HEK293 (cell line): ENCODE results near the gene S100A10.

Source experiments
- CTCF ChIA-PET: fragments of 350-600 bp; formaldehyde crosslinking; extraction: SDS; loops from one replicate; lab custom pipeline; 2021; ENCODE audit warnings: antibody characterized with exemption; lab: Yijun Ruan, JAX
- POLR2A ChIA-PET: fragments of 300-600 bp; formaldehyde crosslinking; extraction: SDS; loops from one replicate; lab custom pipeline; 2020; ENCODE audit warnings: antibody characterized with exemption, inconsistent platforms; lab: Yijun Ruan, JAX
- H3K27ac ChIP-seq: fragments of 200-500 bp; sonication (Bioruptor generic); 2 replicates; pipeline ENCODE4 v1.5.1; 2014; ENCODE audit warnings: low read depth, low read length, control low read depth, inconsistent platforms; ENCODE audit errors: extremely low read depth
- H3K36me3 ChIP-seq, 2 experiments: fragments of 200-500 bp in 1 of 2; sonication (Bioruptor generic) in 1 of 2; 1 replicate in 1 of 2; 2 replicates in 1 of 2; pipeline ENCODE4 v1.5.1; 2014 to 2017; ENCODE audit warnings: inconsistent platforms in 2 of 2, low read length in 2 of 2; ENCODE audit not compliant: control insufficient read depth in 2 of 2, insufficient read depth in 1 of 2
- H3K4me1 ChIP-seq: fragments of 200-500 bp; sonication (Bioruptor generic); 2 replicates; pipeline ENCODE4 v1.5.1; 2014; ENCODE audit warnings: mild to moderate bottlenecking, low read length, inconsistent platforms; ENCODE audit not compliant: control insufficient read depth, insufficient read depth
- H3K4me3 ChIP-seq: 2 replicates; pipeline ENCODE4 v1.5.1; 2011; ENCODE audit warnings: low read depth, mild to moderate bottlenecking, control low read depth, low read length, moderate library complexity
- H3K9me3 ChIP-seq: fragments of 200-500 bp; sonication (Bioruptor generic); 2 replicates; pipeline ENCODE4 v1.5.1; 2014; ENCODE audit warnings: low read depth, low read length, inconsistent platforms; ENCODE audit not compliant: control insufficient read depth, insufficient read depth
- BCL11B ChIP-seq: fragments of 450-650 bp; formaldehyde crosslinking; IDR thresholded peaks from 2 replicates; pipeline ENCODE4 v1.5.1; 2016; ENCODE audit warnings: low read depth, missing biosample characterization, missing genetic modification characterization
- PRDM6 ChIP-seq: fragments of 450-650 bp; formaldehyde crosslinking; IDR thresholded peaks from 2 replicates; pipeline ENCODE4 v1.5.1; 2017; ENCODE audit warnings: missing biosample characterization, missing genetic modification characterization
- SETDB1 ChIP-seq: IDR thresholded peaks from one replicate; pipeline ENCODE4 v1.6.1; 2017; ENCODE audit warnings: mild to moderate bottlenecking, low read length, moderate library complexity, mixed read lengths; ENCODE audit not compliant: insufficient read length
- ZEB2 ChIP-seq: fragments of 450-650 bp; formaldehyde crosslinking; IDR thresholded peaks from 2 replicates; pipeline ENCODE4 v1.5.1; 2016; ENCODE audit warnings: missing biosample characterization, missing genetic modification characterization
- ZNF155 ChIP-seq: fragments of 450-650 bp; formaldehyde crosslinking; IDR thresholded peaks from 2 replicates; pipeline ENCODE4 v1.5.1; 2016; ENCODE audit warnings: missing biosample characterization, missing genetic modification characterization
- ZNF16 ChIP-seq: fragments of 450-650 bp; formaldehyde crosslinking; IDR thresholded peaks from 2 replicates; pipeline ENCODE4 v1.5.1; 2016; ENCODE audit warnings: low read depth, missing biosample characterization, missing genetic modification characterization
- ZNF18 ChIP-seq: fragments of 450-650 bp; formaldehyde crosslinking; IDR thresholded peaks from 2 replicates; pipeline ENCODE4 v1.5.1; 2016; ENCODE audit warnings: missing biosample characterization, missing genetic modification characterization
- ZNF19 ChIP-seq: fragments of 450-650 bp; formaldehyde crosslinking; IDR thresholded peaks from 2 replicates; pipeline ENCODE4; 2016; ENCODE audit warnings: missing biosample characterization, missing genetic modification characterization, low read depth
- ZNF23 ChIP-seq: fragments of 450-650 bp; formaldehyde crosslinking; IDR thresholded peaks from 2 replicates; pipeline ENCODE4 v1.5.1; 2016; ENCODE audit warnings: missing biosample characterization, missing genetic modification characterization, borderline replicate concordance
- ZNF362 ChIP-seq: fragments of 450-650 bp; formaldehyde crosslinking; IDR thresholded peaks from 2 replicates; pipeline ENCODE4 v1.5.1; 2016; ENCODE audit warnings: missing biosample characterization, missing genetic modification characterization
- ZNF416 ChIP-seq: fragments of 450-650 bp; formaldehyde crosslinking; IDR thresholded peaks from 2 replicates; pipeline ENCODE4 v1.5.1; 2016; ENCODE audit warnings: missing biosample characterization, missing genetic modification characterization
- ZNF510 ChIP-seq: fragments of 450-650 bp; formaldehyde crosslinking; IDR thresholded peaks from 2 replicates; pipeline ENCODE4 v1.5.1; 2018; ENCODE audit warnings: mild to moderate bottlenecking, missing genetic modification characterization, missing biosample characterization; ENCODE audit not compliant: insufficient replicate concordance
- ZNF548 ChIP-seq: fragments of 450-650 bp; formaldehyde crosslinking; IDR thresholded peaks from 2 replicates; pipeline ENCODE4 v1.5.1; 2016; ENCODE audit warnings: missing biosample characterization, missing genetic modification characterization
- ZNF629 ChIP-seq: fragments of 450-650 bp; formaldehyde crosslinking; IDR thresholded peaks from 2 replicates; pipeline ENCODE4 v1.5.1; 2017; ENCODE audit warnings: missing biosample characterization, missing genetic modification characterization
- ZNF658 ChIP-seq: fragments of 450-650 bp; formaldehyde crosslinking; IDR thresholded peaks from 2 replicates; pipeline ENCODE4; 2016; ENCODE audit warnings: missing biosample characterization, missing genetic modification characterization
- ZNF664 ChIP-seq: fragments of 450-650 bp; formaldehyde crosslinking; IDR thresholded peaks from 2 replicates; pipeline ENCODE4 v1.5.1; 2016; ENCODE audit warnings: missing biosample characterization, missing genetic modification characterization
- ZNF677 ChIP-seq: fragments of 450-650 bp; IDR thresholded peaks from 2 replicates; pipeline ENCODE4 v1.5.0; 2018; ENCODE audit warnings: missing biosample characterization, mild to moderate bottlenecking, missing genetic modification characterization, moderate library complexity
- ZNF776 ChIP-seq: fragments of 450-650 bp; formaldehyde crosslinking; IDR thresholded peaks from 2 replicates; pipeline ENCODE4 v1.5.0; 2017; ENCODE audit warnings: missing biosample characterization, missing genetic modification characterization, borderline replicate concordance
- ZNF837 ChIP-seq: fragments of 450-650 bp; formaldehyde crosslinking; IDR thresholded peaks from 2 replicates; pipeline ENCODE4 v1.5.1; 2016; ENCODE audit warnings: missing biosample characterization, missing genetic modification characterization
- ZNF843 ChIP-seq: fragments of 450-650 bp; formaldehyde crosslinking; IDR thresholded peaks from 2 replicates; pipeline ENCODE4 v1.5.1; 2016; ENCODE audit warnings: missing biosample characterization, missing genetic modification characterization
- ZSCAN18 ChIP-seq: fragments of 450-650 bp; formaldehyde crosslinking; IDR thresholded peaks from 2 replicates; pipeline ENCODE4 v1.5.1; 2016; ENCODE audit warnings: missing biosample characterization, missing genetic modification characterization
- TF ChIP-seq, protein P1 (sequence below): fragments of 450-650 bp; formaldehyde crosslinking; IDR thresholded peaks from 2 replicates; pipeline ENCODE4 v1.5.1; 2016; ENCODE audit warnings: missing biosample characterization, missing genetic modification characterization, borderline replicate concordance
- TF ChIP-seq, protein P2 (sequence below): fragments of 450-650 bp; formaldehyde crosslinking; IDR thresholded peaks from 2 replicates; pipeline ENCODE4 v1.5.1; 2016; ENCODE audit warnings: missing biosample characterization, missing genetic modification characterization
- TF ChIP-seq, protein P3 (sequence below): fragments of 450-650 bp; formaldehyde crosslinking; optimal IDR thresholded peaks from 2 replicates; pipeline ENCODE3; 2016; ENCODE audit warnings: missing biosample characterization, mild to moderate bottlenecking, missing genetic modification characterization

The S100A10 gene

DNA sequence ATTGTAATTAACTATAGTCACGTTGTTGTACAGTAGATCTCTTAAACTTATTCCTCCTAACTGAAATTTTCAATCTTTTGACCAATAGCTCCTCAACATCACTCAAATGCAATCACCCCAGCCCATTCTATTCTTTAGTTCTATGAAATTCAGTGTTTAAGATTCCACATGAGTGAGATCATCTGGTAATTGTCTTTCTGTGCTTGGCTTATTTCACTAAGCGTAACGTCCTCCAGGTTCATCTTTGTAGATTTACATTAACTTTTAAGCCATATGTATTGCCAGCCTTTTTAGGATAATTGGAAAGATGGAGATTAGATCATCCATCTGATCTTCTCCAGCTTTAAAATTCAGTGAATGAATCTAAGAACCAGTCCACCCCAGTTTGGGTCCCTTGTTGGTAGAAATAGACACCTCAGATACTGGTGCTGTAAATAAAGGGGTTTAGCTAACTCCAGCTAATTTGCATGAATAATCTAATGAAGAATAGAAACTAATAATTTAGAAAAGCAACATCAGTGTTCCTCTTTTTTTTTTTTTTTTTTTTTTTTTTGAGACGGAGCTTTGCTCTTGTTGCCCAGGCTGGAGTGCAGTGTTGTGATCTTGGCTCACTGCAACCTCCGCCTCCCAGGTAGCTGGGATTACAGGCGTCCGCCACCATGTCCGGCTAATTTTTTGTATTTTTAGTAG, 7.0 kb downstream of the S100A10 start:
- ChIA-PET POLR2A (interaction anchor here (0.7 to 1.0 kb wide), 3 partner anchors 14 to 705 kb away, joined by 3 to 6 read pairs (median 4); no protein-coding TSS in a partner anchor), CTCF (interaction anchor here (0.8 to 9.3 kb wide), 6 partner anchors 10 to 52 kb away, joined by 3 to 131 read pairs (median 11); no protein-coding TSS in a partner anchor)
- Histone ChIP-seq H3K36me3 (peaks cover 18 to 46% of the 10 kb centered on the region in 2 experiments; a peak in 2 of 3 replicates), H3K27ac (no peak overlapping the region), H3K4me1 (peaks cover 36% of the 10 kb centered on the region), H3K4me3 (no peak overlapping the region), H3K9me3 (no peaks in the 10 kb centered on the region)
- TF ChIP-seq ZNF837, result no peak
- TF ChIP-seq ZNF510 (tag by site-specific recombination), result no peak
- no peak for TF ChIP-seq ZNF658
- no peak for TF ChIP-seq ZNF18 (tag by site-specific recombination)
- no peak for TF ChIP-seq ZNF629 (tag by site-specific recombination)
- TF ChIP-seq, protein P1, sequence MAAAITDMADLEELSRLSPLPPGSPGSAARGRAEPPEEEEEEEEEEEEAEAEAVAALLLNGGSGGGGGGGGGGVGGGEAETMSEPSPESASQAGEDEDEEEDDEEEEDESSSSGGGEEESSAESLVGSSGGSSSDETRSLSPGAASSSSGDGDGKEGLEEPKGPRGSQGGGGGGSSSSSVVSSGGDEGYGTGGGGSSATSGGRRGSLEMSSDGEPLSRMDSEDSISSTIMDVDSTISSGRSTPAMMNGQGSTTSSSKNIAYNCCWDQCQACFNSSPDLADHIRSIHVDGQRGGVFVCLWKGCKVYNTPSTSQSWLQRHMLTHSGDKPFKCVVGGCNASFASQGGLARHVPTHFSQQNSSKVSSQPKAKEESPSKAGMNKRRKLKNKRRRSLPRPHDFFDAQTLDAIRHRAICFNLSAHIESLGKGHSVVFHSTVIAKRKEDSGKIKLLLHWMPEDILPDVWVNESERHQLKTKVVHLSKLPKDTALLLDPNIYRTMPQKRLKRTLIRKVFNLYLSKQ (tag by site-specific recombination), result no peak
- no peak for TF ChIP-seq ZSCAN18 (tag by site-specific recombination)
- TF ChIP-seq ZNF677, result no peak
- 0 out of 2 replicates have a peak, but pooled peaks have one; percentile 27 for TF ChIP-seq ZEB2 (tag by site-specific recombination)
- TF ChIP-seq, protein P2, sequence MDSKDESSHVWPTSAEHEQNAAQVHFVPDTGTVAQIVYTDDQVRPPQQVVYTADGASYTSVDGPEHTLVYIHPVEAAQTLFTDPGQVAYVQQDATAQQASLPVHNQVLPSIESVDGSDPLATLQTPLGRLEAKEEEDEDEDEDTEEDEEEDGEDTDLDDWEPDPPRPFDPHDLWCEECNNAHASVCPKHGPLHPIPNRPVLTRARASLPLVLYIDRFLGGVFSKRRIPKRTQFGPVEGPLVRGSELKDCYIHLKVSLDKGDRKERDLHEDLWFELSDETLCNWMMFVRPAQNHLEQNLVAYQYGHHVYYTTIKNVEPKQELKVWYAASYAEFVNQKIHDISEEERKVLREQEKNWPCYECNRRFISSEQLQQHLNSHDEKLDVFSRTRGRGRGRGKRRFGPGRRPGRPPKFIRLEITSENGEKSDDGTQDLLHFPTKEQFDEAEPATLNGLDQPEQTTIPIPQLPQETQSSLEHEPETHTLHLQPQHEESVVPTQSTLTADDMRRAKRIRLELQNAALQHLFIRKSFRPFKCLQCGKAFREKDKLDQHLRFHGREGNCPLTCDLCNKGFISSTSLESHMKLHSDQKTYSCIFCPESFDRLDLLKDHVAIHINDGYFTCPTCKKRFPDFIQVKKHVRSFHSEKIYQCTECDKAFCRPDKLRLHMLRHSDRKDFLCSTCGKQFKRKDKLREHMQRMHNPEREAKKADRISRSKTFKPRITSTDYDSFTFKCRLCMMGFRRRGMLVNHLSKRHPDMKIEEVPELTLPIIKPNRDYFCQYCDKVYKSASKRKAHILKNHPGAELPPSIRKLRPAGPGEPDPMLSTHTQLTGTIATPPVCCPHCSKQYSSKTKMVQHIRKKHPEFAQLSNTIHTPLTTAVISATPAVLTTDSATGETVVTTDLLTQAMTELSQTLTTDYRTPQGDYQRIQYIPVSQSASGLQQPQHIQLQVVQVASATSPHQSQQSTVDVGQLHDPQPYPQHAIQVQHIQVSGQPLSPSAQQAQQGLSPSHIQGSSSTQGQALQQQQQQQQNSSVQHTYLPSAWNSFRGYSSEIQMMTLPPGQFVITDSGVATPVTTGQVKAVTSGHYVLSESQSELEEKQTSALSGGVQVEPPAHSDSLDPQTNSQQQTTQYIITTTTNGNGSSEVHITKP (tag by site-specific recombination), result no peak
- TF ChIP-seq ZNF843 (tag by site-specific recombination), result no peak
- TF ChIP-seq ZNF16, result no peak
- no peak for TF ChIP-seq ZNF776 (tag by site-specific recombination)
- no peak for TF ChIP-seq ZNF155 (tag by site-specific recombination)
- TF ChIP-seq ZNF416 (tag by site-specific recombination), result no peak
- no peak for TF ChIP-seq ZNF23
- no peak for TF ChIP-seq BCL11B (tag by site-specific recombination)
- TF ChIP-seq ZNF664 (tag by site-specific recombination), result no peak
- no peak for TF ChIP-seq ZNF19 (tag by site-specific recombination)
- no peak for TF ChIP-seq ZNF548
- peak; percentile 72; the same call in 1 of the 2 replicates for TF ChIP-seq ZNF362
- TF ChIP-seq PRDM6 (tag by site-specific recombination), result peak; percentile 44; the same call in 1 of the 2 replicates
- no peak for TF ChIP-seq SETDB1
- TF ChIP-seq, protein P3, sequence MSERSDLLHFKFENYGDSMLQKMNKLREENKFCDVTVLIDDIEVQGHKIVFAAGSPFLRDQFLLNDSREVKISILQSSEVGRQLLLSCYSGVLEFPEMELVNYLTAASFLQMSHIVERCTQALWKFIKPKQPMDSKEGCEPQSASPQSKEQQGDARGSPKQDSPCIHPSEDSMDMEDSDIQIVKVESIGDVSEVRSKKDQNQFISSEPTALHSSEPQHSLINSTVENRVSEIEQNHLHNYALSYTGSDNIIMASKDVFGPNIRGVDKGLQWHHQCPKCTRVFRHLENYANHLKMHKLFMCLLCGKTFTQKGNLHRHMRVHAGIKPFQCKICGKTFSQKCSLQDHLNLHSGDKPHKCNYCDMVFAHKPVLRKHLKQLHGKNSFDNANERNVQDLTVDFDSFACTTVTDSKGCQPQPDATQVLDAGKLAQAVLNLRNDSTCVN, result no peak
